Measurements from ENCODE around the gene KASH5. TPM values are rescaled to one million over a fixed set of nuclear protein-coding genes. Genes with fewer than 3 reads are reported as not detected.
"Not testable (repeated sequence)": the region's sequence is repeated elsewhere in the genome, so short reads cannot be mapped to it uniquely, and the experiment has no call there.

The KASH5 gene
- total RNA-seq, 1 donor from 2014 or later = not detected

- no peak for DNase-seq (ENCODE audit: low spot score)
- Mint-ChIP-seq H3K4me3 (ENCODE audit: unreplicated experiment) (no peak overlapping the region), H3K27ac (ENCODE audit: unreplicated experiment) (no peak overlapping the region), H3K4me1 (ENCODE audit: low read depth) (peaks cover 25% of the 10 kb centered on the region), H3K9me3 (ENCODE audit: low read depth) (no peaks in the 10 kb centered on the region), H3K27me3 (ENCODE audit: low read depth) (no peaks in the 10 kb centered on the region), H3K36me3 (ENCODE audit: low read depth) (no peaks in the 10 kb centered on the region)
- no peak for TF ChIP-seq CTCF (IDR thresholded peaks at IDR 0.05)
Measured at GRCh38 chr19:49455773-49456172, 67.7 kb downstream of the KASH5 start.

- no peak for DNase-seq (ENCODE audit: low spot score)
- H3K36me3 Mint-ChIP-seq (ENCODE audit: low read depth) = no peaks in the 10 kb centered on the region
- no peak overlapping the region for H3K4me3 Mint-ChIP-seq (ENCODE audit: unreplicated experiment)
- no peak for TF ChIP-seq CTCF (IDR thresholded peaks at IDR 0.05)
- H3K27ac Mint-ChIP-seq (ENCODE audit: unreplicated experiment) = peak overlapping the region; percentile 23
- no peaks in the 10 kb centered on the region for H3K9me3 Mint-ChIP-seq (ENCODE audit: low read depth)
- peaks cover 21% of the 10 kb centered on the region for H3K4me1 Mint-ChIP-seq (ENCODE audit: low read depth)
- H3K27me3 Mint-ChIP-seq (ENCODE audit: low read depth) = no peaks in the 10 kb centered on the region
Measured at GRCh38 chr19:49456326-49456725, 68.3 kb downstream of the KASH5 start.

GRCh38 chr19:49458567-49458903 is 70.5 kb downstream of the KASH5 start:
- Mint-ChIP-seq H3K9me3 (ENCODE audit: low read depth) (no peaks in the 10 kb centered on the region), H3K4me1 (ENCODE audit: low read depth) (peaks cover 8% of the 10 kb centered on the region), H3K36me3 (ENCODE audit: low read depth) (no peaks in the 10 kb centered on the region), H3K27ac (ENCODE audit: unreplicated experiment) (no peak overlapping the region), H3K27me3 (ENCODE audit: low read depth) (no peaks in the 10 kb centered on the region), H3K4me3 (ENCODE audit: unreplicated experiment) (no peak overlapping the region)
- no peak for DNase-seq (ENCODE audit: low spot score)
- no peak for TF ChIP-seq CTCF (IDR thresholded peaks at IDR 0.05)

- Mint-ChIP-seq H3K27me3 (ENCODE audit: low read depth) (no peaks in the 10 kb centered on the region), H3K4me3 (ENCODE audit: unreplicated experiment) (no peak overlapping the region), H3K4me1 (ENCODE audit: low read depth) (no peaks in the 10 kb centered on the region), H3K9me3 (ENCODE audit: low read depth) (no peaks in the 10 kb centered on the region), H3K36me3 (ENCODE audit: low read depth) (no peaks in the 10 kb centered on the region), H3K27ac (ENCODE audit: unreplicated experiment) (no peak overlapping the region)
- no peak for TF ChIP-seq CTCF (IDR thresholded peaks at IDR 0.05)
- DNase-seq (ENCODE audit: low spot score) = no peak
Measured at GRCh38 chr19:49459388-49459787, 71.3 kb downstream of the KASH5 start.

- not testable (repeated sequence) for DNase-seq (ENCODE audit: low spot score); H3K9me3 Mint-ChIP-seq (ENCODE audit: low read depth); H3K27ac Mint-ChIP-seq (ENCODE audit: unreplicated experiment); H3K4me3 Mint-ChIP-seq (ENCODE audit: unreplicated experiment); H3K27me3 Mint-ChIP-seq (ENCODE audit: low read depth); H3K36me3 Mint-ChIP-seq (ENCODE audit: low read depth); H3K4me1 Mint-ChIP-seq (ENCODE audit: low read depth)
Measured at GRCh38 chr19:49461130-49461529, 73.1 kb downstream of the KASH5 start.

- Mint-ChIP-seq H3K4me1 (ENCODE audit: low read depth) (no peaks in the 10 kb centered on the region), H3K27me3 (ENCODE audit: low read depth) (no peaks in the 10 kb centered on the region), H3K27ac (ENCODE audit: unreplicated experiment) (no peak overlapping the region), H3K9me3 (ENCODE audit: low read depth) (no peaks in the 10 kb centered on the region), H3K4me3 (ENCODE audit: unreplicated experiment) (no peak overlapping the region), H3K36me3 (ENCODE audit: low read depth) (no peaks in the 10 kb centered on the region)
- DNase-seq (ENCODE audit: low spot score) = no peak
- TF ChIP-seq CTCF (IDR thresholded peaks at IDR 0.05) = no peak
Measured at GRCh38 chr19:49461656-49462055, 73.6 kb downstream of the KASH5 start.

Data from chondrocyte (in vitro differentiated cells).